AG09319 (cell line): ENCODE data around the gene SUN3.

ENCODE experiments used
- DNase-seq: peaks from one replicate; pipeline ENCODE4 v3.0.0-alpha.2; 2010; ENCODE audit warnings: low read depth; ENCODE audit errors: extremely low read depth
- CTCF ChIP-seq: IDR thresholded peaks from 2 replicates; pipeline ENCODE4 v1.5.1; 2011; ENCODE audit warnings: low read depth, mild to moderate bottlenecking, inconsistent platforms, low read length, moderate library complexity

The SUN3 gene

GRCh38 chr7:47951374-47951773, 77.5 kb downstream of the SUN3 start:
- DNase-seq, result no peak

GRCh38 chr7:47950714-47951113, 78.2 kb downstream of the SUN3 start:
- no peak for DNase-seq

More at GRCh38 chr7:47951374-47951773, 77.5 kb downstream of the SUN3 start:
- TF ChIP-seq CTCF, result no peak

GRCh38 chr7:47949703-47950102, 79.2 kb downstream of the SUN3 start:
- no peak for DNase-seq
- no peak for TF ChIP-seq CTCF

More at GRCh38 chr7:47950714-47951113, 78.2 kb downstream of the SUN3 start:
- TF ChIP-seq CTCF, result no peak

GRCh38 chr7:47948141-47948790, 80.6 kb downstream of the SUN3 start, which contains the start of gene PKD1L1:
PKD1L1 (minus strand) TSS chr7:47948466; CDS start chr7:47948440, 26 bp downstream.
- TF ChIP-seq CTCF, result no peak
- no peak for DNase-seq

GRCh38 chr7:47947355-47947749, 81.6 kb downstream of the SUN3 start:
- TF ChIP-seq CTCF, result no peak
- DNase-seq, result no peak

GRCh38 chr7:47946581-47947354, 82.1 kb downstream of the SUN3 start:
- TF ChIP-seq CTCF, result no peak
- DNase-seq, result no peak
